Adrenal gland (tissue), 12 donors: ENCODE results near the gene PRPF38A. TPM values are rescaled to one million over a fixed set of nuclear protein-coding genes. Genes with fewer than 3 reads are reported as not detected.

Experiments
- DNase-seq, 7 donors: peaks; one replicate each; pipeline ENCODE4 v3.0.0-alpha.2; 2019 to 2020
- H3K27ac ChIP-seq, 5 donors: fragments of 200-600 bp; sonication (generic) in 4 of 5; 1 replicate in 3 of 5; 2 replicates in 2 of 5; pipeline versions ENCODE4 v1.5.1 to v1.8.0; 2016 to 2020; ENCODE audit warnings: mild to moderate bottlenecking in 1 of 5
- H3K27me3 ChIP-seq: fragments of 200-600 bp; 2 replicates; pipeline ENCODE4 v1.8.0; 2021
- H3K36me3 ChIP-seq, 2 donors: fragments of 200-600 bp; replicated peaks in 1 of 2; 1 replicate in 1 of 2; 2 replicates in 1 of 2; pipeline versions ENCODE4 v1.5.1 to v1.8.0; 2018 to 2022
- H3K4me1 ChIP-seq, 2 donors: fragments of 200-600 bp; replicated peaks in 1 of 2; 1 replicate in 1 of 2; 2 replicates in 1 of 2; pipeline versions ENCODE4 v1.5.1 to v1.8.0; 2018 to 2021
- H3K4me3 ChIP-seq, 4 donors: fragments of 200-600 bp; sonication (generic) in 3 of 4; one replicate each; pipeline ENCODE4 v1.5.1; 2016 to 2018
- H3K9me3 ChIP-seq, 3 donors: fragments of 200-600 bp; sonication (generic) in 1 of 3; replicated peaks in 1 of 3; 1 replicate in 2 of 3; 2 replicates in 1 of 3; pipeline versions ENCODE4 v1.5.1 to v1.8.0; 2016 to 2021
- POLR2A ChIP-seq, 2 donors: fragments of 450-650 bp; IDR thresholded peaks; one replicate each; pipeline ENCODE4 v1.6.1; 2017; ENCODE audit warnings: antibody characterized with exemption in 2 of 2, mild to moderate bottlenecking in 2 of 2, moderate library complexity in 1 of 2
- WGBS, 4 donors: extraction: QIAGEN DNeasy Blood & Tissue Kit in 2 of 4; methylation state at CpG; one replicate each; pipeline versions ENCODE4 v1.1.5 to v1.1.7; 2013 to 2017; 5-methylcytosine and 5-hydroxymethylcytosine counted together
- intact Hi-C, 2 donors: fragments of 100-400 bp; cut with DNase I; formaldehyde crosslinking; loops; one replicate each; pipeline versions ENCODE4 v1.14.1 to v1.15.0; 2022 to 2023
- polyA plus RNA-seq, 3 donors: library from polyadenylated mRNA; stranded (reverse); fragments of 200-250 nt in 2 of 3; fragments of 350-450 nt in 1 of 3; fragmentation: Illumina TruSeq in 1 of 3; extraction: RNeasy Lipid Tissue Mini Kit (QIAGEN cat#74804) in 1 of 3; gene quantifications; one replicate each; pipeline ENCODE4 v1.2.3, GENCODE V29; 2013 to 2014
- total RNA-seq, 9 donors: library from RNA; depleted of rRNA in 4 of 9; stranded (reverse); fragments of >200 nt in 4 of 9; fragments of 120-200 nt in 1 of 9; fragmentation: NEBNext Ultra II Directional in 1 of 9; extraction: Animal tissue kit (Norgen Biotek cat#: 25700) in 1 of 9; gene quantifications; one replicate each; pipeline versions ENCODE4 v1.1.0 to v1.2.4, GENCODE V29; 2013 to 2023
- TF ChIP-seq, protein P1 (sequence below), 6 experiments: fragments of 450-650 bp in 4 of 6; fragments of 200-600 bp in 2 of 6; sonication (generic) in 1 of 6; IDR thresholded peaks; 1 replicate in 5 of 6; 2 replicates in 1 of 6; pipeline versions ENCODE4 v1.5.1 to v1.8.0; 2016 to 2021; ENCODE audit warnings: antibody characterized with exemption in 6 of 6, mild to moderate bottlenecking in 2 of 6, moderate library complexity in 1 of 6
- donor health status: healthy with polysubstance abuse.
- donor health status: Bipolar disorder and iron deficiency.
- donor health status: DM: yes; HTN: yes; CAD: no.
- donor health status: DM: no; HTN: no; CAD: no.
- donor health status: DM: no; HTN: no; CAD: no.
- donor health status: DM: yes; HTN: yes; CAD: no.

Gene PRPF38A
- total and polyA plus RNA-seq, 12 donors, result 5.1 to 33.7 (median 18.6) TPM

- peaks cover 0 to 30% of the 10 kb centered on the region in 2 donors for H3K36me3 ChIP-seq
Measured at GRCh38 chr1:52439976-52440375, 35.6 kb downstream of the PRPF38A start.

GRCh38 chr1:52444463-52444862 lies 40.1 kb downstream of the PRPF38A start:
- Histone ChIP-seq H3K36me3 (peaks cover 0 to 35% of the 10 kb centered on the region in 2 donors), H3K4me1 (no peaks in the 10 kb centered on the region), H3K4me3 (no peak overlapping the region), H3K9me3 (no peaks in the 10 kb centered on the region), H3K27me3 (no peaks in the 10 kb centered on the region), H3K27ac (no peak overlapping the region)
- TF ChIP-seq, protein P1, sequence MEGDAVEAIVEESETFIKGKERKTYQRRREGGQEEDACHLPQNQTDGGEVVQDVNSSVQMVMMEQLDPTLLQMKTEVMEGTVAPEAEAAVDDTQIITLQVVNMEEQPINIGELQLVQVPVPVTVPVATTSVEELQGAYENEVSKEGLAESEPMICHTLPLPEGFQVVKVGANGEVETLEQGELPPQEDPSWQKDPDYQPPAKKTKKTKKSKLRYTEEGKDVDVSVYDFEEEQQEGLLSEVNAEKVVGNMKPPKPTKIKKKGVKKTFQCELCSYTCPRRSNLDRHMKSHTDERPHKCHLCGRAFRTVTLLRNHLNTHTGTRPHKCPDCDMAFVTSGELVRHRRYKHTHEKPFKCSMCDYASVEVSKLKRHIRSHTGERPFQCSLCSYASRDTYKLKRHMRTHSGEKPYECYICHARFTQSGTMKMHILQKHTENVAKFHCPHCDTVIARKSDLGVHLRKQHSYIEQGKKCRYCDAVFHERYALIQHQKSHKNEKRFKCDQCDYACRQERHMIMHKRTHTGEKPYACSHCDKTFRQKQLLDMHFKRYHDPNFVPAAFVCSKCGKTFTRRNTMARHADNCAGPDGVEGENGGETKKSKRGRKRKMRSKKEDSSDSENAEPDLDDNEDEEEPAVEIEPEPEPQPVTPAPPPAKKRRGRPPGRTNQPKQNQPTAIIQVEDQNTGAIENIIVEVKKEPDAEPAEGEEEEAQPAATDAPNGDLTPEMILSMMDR (IDR thresholded peaks at IDR 0.05), result no peak
- no peak for TF ChIP-seq POLR2A (IDR thresholded peaks at IDR 0.05)
- WGBS, 4 donors, result 68 to 85% (median 80%) methylated on average over 2 of the region's 2 CpGs
- DNase-seq, result no peak
- intact Hi-C loops, result no loop called here

More at GRCh38 chr1:52439976-52440375, 35.6 kb downstream of the PRPF38A start:
- no peak overlapping the region for H3K4me3 ChIP-seq
- TF ChIP-seq POLR2A (IDR thresholded peaks at IDR 0.05), result no peak
- TF ChIP-seq, protein P1 (IDR thresholded peaks at IDR 0.05), result no peak
- no peaks in the 10 kb centered on the region for H3K27me3 ChIP-seq
- intact Hi-C loops, result loop anchor here in 1 of 2 donors (10.0 kb wide), 1 partner anchor 245 kb away; no protein-coding TSS in a partner anchor
- H3K27ac ChIP-seq, result no peak overlapping the region
- 87 to 91% (median 89%) methylated on average over 4 of the region's 4 CpGs for WGBS, 4 donors
- DNase-seq, result no peak
- H3K9me3 ChIP-seq, result no peaks in the 10 kb centered on the region
- H3K4me1 ChIP-seq, result no peaks in the 10 kb centered on the region

DNA sequence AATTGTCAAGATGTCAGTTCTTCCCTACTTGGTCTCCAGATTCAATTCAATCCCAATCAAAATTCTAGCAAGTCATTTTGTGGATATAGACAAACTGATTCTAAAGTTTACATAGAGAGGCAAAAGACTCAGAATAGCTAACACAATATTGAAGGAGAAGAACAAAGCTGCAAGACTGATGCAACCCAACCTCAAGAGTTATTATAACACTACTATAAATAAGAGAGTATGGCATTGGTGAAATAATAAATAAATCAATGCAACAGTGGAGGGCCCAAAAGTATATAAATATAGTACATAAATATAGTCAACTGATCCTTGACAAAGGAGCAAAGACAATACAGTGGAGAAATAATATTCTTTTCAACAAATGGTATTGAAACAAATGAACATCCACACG lies 49.7 kb downstream of the PRPF38A start:
- Histone ChIP-seq H3K27me3 (no peaks in the 10 kb centered on the region), H3K9me3 (no peaks in the 10 kb centered on the region), H3K36me3 (peaks cover 0 to 6% of the 10 kb centered on the region in 2 donors), H3K4me3 (no peak overlapping the region), H3K4me1 (no peaks in the 10 kb centered on the region), H3K27ac (no peak overlapping the region)
- intact Hi-C loops, result no loop called here
- no peak for TF ChIP-seq POLR2A (IDR thresholded peaks at IDR 0.05)
- TF ChIP-seq, protein P1 (IDR thresholded peaks at IDR 0.05), result no peak
- WGBS, 4 donors, result 86 to 100% (median 99%) methylated on average over 1 of the region's 1 CpG
- no peak for DNase-seq

GRCh38 chr1:52454779-52455178 lies 50.4 kb downstream of the PRPF38A start:
- 93 to 99% (median 98%) methylated on average over 2 of the region's 2 CpGs for WGBS, 4 donors
- TF ChIP-seq, protein P1 (IDR thresholded peaks at IDR 0.05), result no peak
- no peak for TF ChIP-seq POLR2A (IDR thresholded peaks at IDR 0.05)
- Histone ChIP-seq H3K9me3 (no peaks in the 10 kb centered on the region), H3K27me3 (no peaks in the 10 kb centered on the region), H3K4me3 (no peak overlapping the region), H3K27ac (no peak overlapping the region), H3K36me3 (peaks cover 0 to 6% of the 10 kb centered on the region in 2 donors), H3K4me1 (no peaks in the 10 kb centered on the region)
- intact Hi-C loops, result no loop called here
- DNase-seq, result no peak
